Stimulated activated CD8-positive, alpha-beta memory T cell treated with anti-CD3 and anti-CD28 coated beads, Interleukin-12 subunit alpha, Interleukin-12 subunit beta, amount 100 ng/mL, for 1 hour (primary cell): ENCODE results near the gene ITPK1.
"Not testable (repeated sequence)": the region's sequence is repeated elsewhere in the genome, so short reads cannot be mapped to it uniquely, and the experiment has no call there.

Experiments used
- DNase-seq: peaks from one replicate; pipeline ENCODE4 v3.0.0-alpha.2; 2020; ENCODE audit warnings: low read depth

ITPK1 gene

GRCh38 chr14:93084402-93084801 lies 31.3 kb downstream of the ITPK1 start:
- no peak for DNase-seq

GRCh38 chr14:93083917-93084316 lies 31.8 kb downstream of the ITPK1 start:
- DNase-seq, result no peak

- no peak for DNase-seq
Measured at GRCh38 chr14:93082576-93083001, 33.1 kb downstream of the ITPK1 start.

GRCh38 chr14:93081876-93082570 lies 33.7 kb downstream of the ITPK1 start:
- no peak for DNase-seq

- DNase-seq, result no peak
Measured at GRCh38 chr14:93079865-93080403, 35.8 kb downstream of the ITPK1 start.

GRCh38 chr14:93079321-93079720 lies 36.4 kb downstream of the ITPK1 start:
- DNase-seq, result no peak

- no peak for DNase-seq
Measured at GRCh38 chr14:93078870-93079269, 36.9 kb downstream of the ITPK1 start.

- no peak for DNase-seq
Measured at GRCh38 chr14:93076755-93077154, 39.0 kb downstream of the ITPK1 start.

- no peak for DNase-seq
Measured at GRCh38 chr14:93075891-93076290, 39.8 kb downstream of the ITPK1 start.

- no peak for DNase-seq
Measured at GRCh38 chr14:93073910-93074769, 41.6 kb downstream of the ITPK1 start.

GRCh38 chr14:93073358-93073707 lies 42.4 kb downstream of the ITPK1 start:
- DNase-seq, result no peak

- no peak for DNase-seq
Measured at GRCh38 chr14:93072659-93073357, 42.9 kb downstream of the ITPK1 start.

- DNase-seq, result no peak
Measured at GRCh38 chr14:93068711-93069110, 47.0 kb downstream of the ITPK1 start.

- no peak for DNase-seq
Measured at GRCh38 chr14:93067088-93067487, 48.6 kb downstream of the ITPK1 start.

- no peak for DNase-seq
Measured at GRCh38 chr14:93065272-93065730, 50.4 kb downstream of the ITPK1 start.

- DNase-seq, result no peak
Measured at GRCh38 chr14:93064411-93065271, 51.1 kb downstream of the ITPK1 start.

GRCh38 chr14:93063393-93063792 lies 52.3 kb downstream of the ITPK1 start:
- no peak for DNase-seq

GRCh38 chr14:93062890-93063289 lies 52.8 kb downstream of the ITPK1 start:
- no peak for DNase-seq

- not testable (repeated sequence) for DNase-seq
Measured at GRCh38 chr14:93062013-93062412, 53.7 kb downstream of the ITPK1 start.

- no peak for DNase-seq
Measured at GRCh38 chr14:93061380-93062012, 54.2 kb downstream of the ITPK1 start.

GRCh38 chr14:93060841-93061240 lies 54.9 kb downstream of the ITPK1 start:
- no peak for DNase-seq
